ENCODE results near the gene MPEG1. TPM values are rescaled to one million over a fixed set of nuclear protein-coding genes. Genes with fewer than 3 reads are reported as not detected.
A peak's percentile ranks its signal among the peaks of the same experiment; 100 is the strongest.

Gene MPEG1
- total and polyA plus RNA-seq, 2 of the 4 experiments (the other 2 are of a cell fraction): not detected

GRCh38 chr11:59171508-59172322, 41.0 kb downstream of the MPEG1 start, which contains the start of gene DTX4:
TSS of gene DTX4 (plus strand) at chr11:59172132. CDS start at chr11:59172596, 464 bp downstream.
- in situ Hi-C loops (cut with MboI; ENCODE audit: low sequenced_read_pairs) (no loop called here), dilution Hi-C loops (cut with HindIII; ENCODE audit: low sequenced_read_pairs, unreplicated experiment) (no loop called here), intact Hi-C loops (cut with micrococcal nuclease) (loop anchor here (1.0 to 5.0 kb wide), 6 partner anchors 15 to 511 kb away; no protein-coding TSS in a partner anchor)
- Histone ChIP-seq H3K27me3 (ENCODE audit: control insufficient read depth, insufficient read depth, low read length) (peaks cover 3% of the 10 kb centered on the region), H2AK5ac (ENCODE audit: low read depth, low read length) (peak within 1 kb of the TSS; percentile 27; the same call in 1 of the 2 replicates), H3K9me1 (ENCODE audit: insufficient read depth, low read length) (peaks cover 7% of the 10 kb centered on the region; the same call in 1 of the 2 replicates), H3K18ac (ENCODE audit: low read depth, low read length) (peak within 1 kb of the TSS; percentile 61), H3K4me1 (ENCODE audit: control insufficient read depth, insufficient read depth, low read length) (peaks cover 11% of the 10 kb centered on the region), H2BK20ac (ENCODE audit: low read depth, low read length) (no peak within 1 kb of the TSS), H3K4ac (ENCODE audit: low read depth, low read length) (peak within 1 kb of the TSS; percentile 78), H2AK9ac (replicated peaks; ENCODE audit: low read depth, low read length, poor library complexity) (peak within 1 kb of the TSS; percentile 85), H3K14ac (replicated peaks; ENCODE audit: low read depth, low read length) (peak within 1 kb of the TSS; percentile 86), H4K91ac (ENCODE audit: insufficient read depth, low read depth, low read length) (peak within 1 kb of the TSS; percentile 86), H3K79me1 (ENCODE audit: low read depth in 1 of 2, low read length in 2 of 2) (peaks cover 0 to 16% of the 10 kb centered on the region in 2 experiments; a peak in 2 of 4 replicates), H3K36me3 (ENCODE audit: control insufficient read depth, insufficient read depth, low read length) (0 out of 2 replicates have a peak, but pooled peaks cover 2% of the 10 kb centered on the region), H3K4me2 (ENCODE audit: low read depth, low read length) (peak within 1 kb of the TSS; percentile 91), H2BK120ac (ENCODE audit: low read depth, low read length) (peak within 1 kb of the TSS; percentile 63), H3K4me3 (ENCODE audit: insufficient read depth, low read depth, low read length) (peak within 1 kb of the TSS; percentile 54), H3K27ac (ENCODE audit: insufficient read depth, low read length) (peak within 1 kb of the TSS; percentile 61), H2AFZ (replicated peaks; ENCODE audit: low read length, poor library complexity) (peak within 1 kb of the TSS; percentile 92), H2BK15ac (ENCODE audit: low read depth, low read length) (no peak within 1 kb of the TSS; the same call in 2 of the 3 replicates), H3K9me3 (ENCODE audit: control insufficient read depth, insufficient read depth, low read length) (no peaks in the 10 kb centered on the region), H3K23ac (ENCODE audit: low read depth, low read length) (peak within 1 kb of the TSS; percentile 66; the same call in 1 of the 2 replicates), H4K20me1 (ENCODE audit: insufficient read depth, low read length) (peaks cover 5% of the 10 kb centered on the region; the same call in 1 of the 2 replicates), H4K8ac (ENCODE audit: low read depth in 2 of 2, low read length in 2 of 2) (peak within 1 kb of the TSS; percentile 80; a peak in 2 of 4 replicates), H3K56ac (ENCODE audit: extremely low read depth, insufficient read depth, low read length) (no peak within 1 kb of the TSS), H4K5ac (ENCODE audit: low read depth, low read length) (peak within 1 kb of the TSS; percentile 6; the same call in 1 of the 2 replicates), H2BK5ac (ENCODE audit: low read depth, low read length, poor library complexity, severe bottlenecking) (peak within 1 kb of the TSS; percentile 48), H3K9ac (ENCODE audit: low read depth, low read length) (peak within 1 kb of the TSS; percentile 68)
- BruUV-seq (replicated peaks): no TSS peak
- POLR2A ChIA-PET (ENCODE audit: unreplicated experiment): interaction anchor here (0.5 to 0.9 kb wide), 2 partner anchors 32 to 33 kb away, joined by 3 to 4 read pairs; no protein-coding TSS in a partner anchor
- CTCF ChIA-PET: interaction anchor here (0.6 to 2.3 kb wide), 29 partner anchors 13 to 1879 kb away, joined by 3 to 25 read pairs (median 4); partner anchors contain the start of gene OR5A1
- WGBS, 2 experiments (ENCODE audit: extremely low coverage in 2 of 2, insufficient read length in 1 of 2): 0% methylated on average over 38 of the region's 64 CpGs; no CpG with 5 or more reads in 1 of the 2 experiments
- ATAC-seq (ENCODE audit: low read depth): peak; percentile 87
- DNase-seq: peak; percentile 86
- TF ChIP-seq RFX5 (IDR thresholded peaks at IDR 0.05; ENCODE audit: low read depth, low read length) (no peak), POLR2A (IDR thresholded peaks at IDR 0.05; ENCODE audit: low read depth, low read length) (peak; percentile 48; the same call in 1 of the 2 replicates), USF2 (IDR thresholded peaks at IDR 0.05; ENCODE audit: low read depth, low read length) (no peak), MAZ (IDR thresholded peaks at IDR 0.05; ENCODE audit: borderline replicate concordance, low read depth, low read length) (peak; percentile 94), NFE2L2 (IDR thresholded peaks at IDR 0.05; ENCODE audit: low read depth, low read length) (no peak), CEBPB (IDR thresholded peaks at IDR 0.05; ENCODE audit: low read depth, low read length) (peak; percentile 78), CHD1 (IDR thresholded peaks at IDR 0.05; ENCODE audit: low read depth, low read length) (no peak), MXI1 (IDR thresholded peaks at IDR 0.05; ENCODE audit: borderline replicate concordance, low read depth, low read length) (peak; percentile 78; the same call in 1 of the 2 replicates), BHLHE40 (IDR thresholded peaks at IDR 0.05; ENCODE audit: low read depth, low read length) (0 out of 2 replicates have a peak, but pooled peaks have one; percentile 31), CTCF (conservative IDR thresholded peaks at IDR 0.05; ENCODE audit: low read depth, low read length) (peak; percentile 98), SMC3 (IDR thresholded peaks at IDR 0.05; ENCODE audit: low read depth, low read length) (peak; percentile 94)
- TF ChIP-seq, protein P1, sequence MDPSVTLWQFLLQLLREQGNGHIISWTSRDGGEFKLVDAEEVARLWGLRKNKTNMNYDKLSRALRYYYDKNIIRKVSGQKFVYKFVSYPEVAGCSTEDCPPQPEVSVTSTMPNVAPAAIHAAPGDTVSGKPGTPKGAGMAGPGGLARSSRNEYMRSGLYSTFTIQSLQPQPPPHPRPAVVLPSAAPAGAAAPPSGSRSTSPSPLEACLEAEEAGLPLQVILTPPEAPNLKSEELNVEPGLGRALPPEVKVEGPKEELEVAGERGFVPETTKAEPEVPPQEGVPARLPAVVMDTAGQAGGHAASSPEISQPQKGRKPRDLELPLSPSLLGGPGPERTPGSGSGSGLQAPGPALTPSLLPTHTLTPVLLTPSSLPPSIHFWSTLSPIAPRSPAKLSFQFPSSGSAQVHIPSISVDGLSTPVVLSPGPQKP (IDR thresholded peaks at IDR 0.05; ENCODE audit: borderline replicate concordance, low read depth, low read length): no peak
